Coronary artery (tissue), 2 donors: ENCODE measurements around the gene TPRX1.
"Not testable (repeated sequence)": the region's sequence is repeated elsewhere in the genome, so short reads cannot be mapped to it uniquely, and the experiment has no call there.

ENCODE experiments used
- DNase-seq: peaks from one replicate; pipeline ENCODE4 v3.0.0-alpha.2; 2017; ENCODE audit warnings: low spot score
- H3K27ac ChIP-seq, 2 donors: fragments of 200-600 bp; sonication (generic); one replicate each; pipeline ENCODE4 v1.5.1; 2016 to 2019
- H3K4me3 ChIP-seq: fragments of 200-600 bp; sonication (generic); 2 replicates; pipeline ENCODE4 v1.5.1; 2016; ENCODE audit warnings: mild to moderate bottlenecking, moderate library complexity
- TF ChIP-seq, protein P1 (sequence below): fragments of 200-600 bp; sonication (generic); IDR thresholded peaks from one replicate; pipeline ENCODE4 v1.5.1; 2019; ENCODE audit warnings: antibody characterized with exemption

TPRX1 gene

GRCh38 chr19:47813995-47814328 is 9.6 kb upstream of the TPRX1 start:
- no peak for DNase-seq
- no peak overlapping the region for H3K27ac ChIP-seq
- H3K4me3 ChIP-seq: no peak overlapping the region
- TF ChIP-seq, protein P1, sequence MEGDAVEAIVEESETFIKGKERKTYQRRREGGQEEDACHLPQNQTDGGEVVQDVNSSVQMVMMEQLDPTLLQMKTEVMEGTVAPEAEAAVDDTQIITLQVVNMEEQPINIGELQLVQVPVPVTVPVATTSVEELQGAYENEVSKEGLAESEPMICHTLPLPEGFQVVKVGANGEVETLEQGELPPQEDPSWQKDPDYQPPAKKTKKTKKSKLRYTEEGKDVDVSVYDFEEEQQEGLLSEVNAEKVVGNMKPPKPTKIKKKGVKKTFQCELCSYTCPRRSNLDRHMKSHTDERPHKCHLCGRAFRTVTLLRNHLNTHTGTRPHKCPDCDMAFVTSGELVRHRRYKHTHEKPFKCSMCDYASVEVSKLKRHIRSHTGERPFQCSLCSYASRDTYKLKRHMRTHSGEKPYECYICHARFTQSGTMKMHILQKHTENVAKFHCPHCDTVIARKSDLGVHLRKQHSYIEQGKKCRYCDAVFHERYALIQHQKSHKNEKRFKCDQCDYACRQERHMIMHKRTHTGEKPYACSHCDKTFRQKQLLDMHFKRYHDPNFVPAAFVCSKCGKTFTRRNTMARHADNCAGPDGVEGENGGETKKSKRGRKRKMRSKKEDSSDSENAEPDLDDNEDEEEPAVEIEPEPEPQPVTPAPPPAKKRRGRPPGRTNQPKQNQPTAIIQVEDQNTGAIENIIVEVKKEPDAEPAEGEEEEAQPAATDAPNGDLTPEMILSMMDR: no peak

GRCh38 chr19:47813304-47813994 is 9.1 kb upstream of the TPRX1 start:
- H3K4me3 ChIP-seq: no peak overlapping the region
- TF ChIP-seq, protein P1: peak; percentile 33
- DNase-seq: no peak

GRCh38 chr19:47806435-47806834 is 2.1 kb upstream of the TPRX1 start:
- no peak for DNase-seq
- H3K27ac ChIP-seq: no peak overlapping the region

More at GRCh38 chr19:47813304-47813994, 9.1 kb upstream of the TPRX1 start:
- no peak overlapping the region for H3K27ac ChIP-seq

DNA sequence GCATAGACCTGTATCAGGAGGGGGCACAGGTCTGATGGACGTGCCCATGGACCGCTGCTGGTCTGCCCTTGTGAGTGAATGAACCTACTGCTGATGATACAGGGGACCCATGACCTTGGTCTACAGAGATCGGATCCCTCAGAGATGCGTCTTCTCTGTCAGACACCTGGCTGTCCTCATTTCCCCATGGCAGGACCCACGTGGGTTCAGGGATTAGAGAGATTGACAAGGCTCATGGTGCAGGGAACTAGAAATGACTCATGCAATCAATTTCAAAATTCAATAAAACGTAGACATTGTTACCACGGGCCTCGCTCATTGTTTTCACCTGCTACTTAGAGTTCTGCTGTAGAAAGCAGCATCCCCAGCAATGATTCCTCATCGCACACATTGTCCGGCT is 962 bp upstream of the TPRX1 start:
- Histone ChIP-seq H3K4me3 (no peak overlapping the region), H3K27ac (no peak overlapping the region)
- TF ChIP-seq, protein P1: no peak
- DNase-seq: no peak

More at GRCh38 chr19:47806435-47806834, 2.1 kb upstream of the TPRX1 start:
- H3K4me3 ChIP-seq: no peak overlapping the region
- TF ChIP-seq, protein P1: no peak

- not testable (repeated sequence) for H3K4me3 ChIP-seq, H3K27ac ChIP-seq, DNase-seq
Observed at GRCh38 chr19:47803671-47804070, 680 bp downstream of the TPRX1 start.

- not testable (repeated sequence) for H3K4me3 ChIP-seq, H3K27ac ChIP-seq, DNase-seq
Observed at GRCh38 chr19:47803148-47803547, 1.2 kb downstream of the TPRX1 start.

- TF ChIP-seq, protein P1: no peak
- no peak for DNase-seq
- H3K27ac ChIP-seq: no peak overlapping the region
- H3K4me3 ChIP-seq: no peak overlapping the region
Observed at GRCh38 chr19:47802521-47803043, 1.8 kb downstream of the TPRX1 start.

DNA sequence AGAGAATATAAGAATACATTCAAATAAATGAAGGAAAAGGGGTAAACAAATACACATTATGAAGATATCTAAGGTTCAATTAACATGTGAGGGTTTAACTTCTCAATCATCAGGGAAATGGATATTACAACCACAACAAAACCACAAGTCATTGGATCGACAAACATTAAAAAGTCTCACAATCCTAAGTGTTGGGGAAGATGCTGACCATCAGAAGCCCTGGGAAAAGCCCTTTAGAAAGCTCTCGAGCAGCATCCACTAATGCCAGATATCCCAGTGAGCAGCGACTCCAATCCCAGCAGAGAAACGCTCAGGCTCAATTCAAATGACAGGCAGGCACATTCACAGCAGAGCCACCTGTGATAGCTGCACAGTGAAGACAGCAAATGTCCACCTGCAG is 3.1 kb downstream of the TPRX1 start:
- H3K27ac ChIP-seq: no peak overlapping the region
- no peak for DNase-seq
- TF ChIP-seq, protein P1: no peak
- H3K4me3 ChIP-seq: no peak overlapping the region
